K562 (cell line): ENCODE data around the gene TSTD2. TPM values are rescaled to one million over a fixed set of nuclear protein-coding genes. Genes with fewer than 3 reads are reported as not detected.

Experiments used
- CCAR2 ChIP-seq: fragments of 200-400 bp; formaldehyde crosslinking; IDR thresholded peaks from 2 replicates; pipeline ENCODE4 v1.6.1; 2017; ENCODE audit warnings: mild to moderate bottlenecking, low read depth, low read length
- CHD7 ChIP-seq: fragments of 200-600 bp; sonication (generic); IDR thresholded peaks from one replicate; pipeline ENCODE4 v1.6.1; 2012; ENCODE audit warnings: mild to moderate bottlenecking, low read depth, low read length, inconsistent platforms
- DNMT1 ChIP-seq: fragments of 450-650 bp; IDR thresholded peaks from 2 replicates; pipeline ENCODE4 v1.6.1; 2016; ENCODE audit warnings: antibody characterized with exemption, mild to moderate bottlenecking
- EP300 ChIP-seq: IDR thresholded peaks from 2 replicates; pipeline ENCODE4 v1.6.1; 2012; ENCODE audit warnings: low read length, improper control_type of control experiment
- GMEB1 ChIP-seq: fragments of 250-450 bp; sonication (Bioruptor Pico); IDR thresholded peaks from 2 replicates; pipeline ENCODE4 v1.4.0; 2020; ENCODE audit warnings: mild to moderate bottlenecking
- HIVEP1 ChIP-seq: fragments of 250-450 bp; sonication (Bioruptor Pico); IDR thresholded peaks from 2 replicates; pipeline ENCODE4 v1.4.0; 2020; ENCODE audit warnings: mild to moderate bottlenecking
- MTA1 ChIP-seq: fragments of 450-650 bp; IDR thresholded peaks from 2 replicates; pipeline ENCODE4 v1.6.1; 2017; ENCODE audit warnings: borderline replicate concordance
- MXD1 ChIP-seq: fragments of 250-450 bp; sonication (Bioruptor Pico); IDR thresholded peaks from 2 replicates; pipeline ENCODE4 v1.8.0; 2021; ENCODE audit warnings: borderline replicate concordance, mild to moderate bottlenecking, moderate library complexity; ENCODE audit not compliant: poor library complexity, severe bottlenecking
- RBM34 ChIP-seq: fragments of 200-400 bp; formaldehyde crosslinking; IDR thresholded peaks from 2 replicates; pipeline ENCODE4 v1.6.1; 2018; ENCODE audit warnings: low read length, borderline replicate concordance; ENCODE audit not compliant: insufficient read depth
- SNIP1 ChIP-seq: fragments of 450-650 bp; IDR thresholded peaks from 2 replicates; pipeline ENCODE4 v1.7.1; 2017; ENCODE audit warnings: low read depth, mild to moderate bottlenecking
- SUPT5H ChIP-seq: fragments of 450-650 bp; IDR thresholded peaks from 2 replicates; pipeline ENCODE4 v1.6.1; 2016
- ZBTB8A ChIP-seq: fragments of 450-650 bp; IDR thresholded peaks from 2 replicates; pipeline ENCODE4 v1.6.1; 2018; ENCODE audit warnings: mild to moderate bottlenecking, moderate library complexity; ENCODE audit not compliant: partially characterized antibody
- ZFP36 ChIP-seq: fragments of 150-350 bp; IDR thresholded peaks from 2 replicates; pipeline ENCODE4 v1.6.1; 2018; ENCODE audit warnings: low read length, low read depth; ENCODE audit not compliant: partially characterized antibody
- ZNF121 ChIP-seq: sonication (generic); formaldehyde crosslinking; conservative IDR thresholded peaks from 2 replicates; pipeline ENCODE4 v1.8.0; 2022; ENCODE audit warnings: missing genetic modification reagents
- polyA plus RNA-seq, 8 experiments: library from polyadenylated mRNA; depleted of rRNA in 4 of 8; stranded (reverse) in 5 of 8; unstranded in 3 of 8; fragments of >200 nt; fragmentation: Nextera tagmentation in 2 of 8; fragmentation: Illumina TruSeq in 1 of 8; extraction: Ambion mirVana in 2 of 8; extraction: Trizol in 1 of 8; gene quantifications; 2 replicates each; pipeline versions ENCODE4 v1.2.1 to v1.2.3, GENCODE V29; 2011 to 2014; ENCODE audit warnings: inconsistent platforms in 1 of 8, missing spikeins in 1 of 8
- total RNA-seq, 7 experiments: library from RNA; depleted of rRNA in 6 of 7; stranded (reverse); fragments of >200 nt in 6 of 7; fragmentation: Illumina TruSeq in 2 of 7; extraction: Trizol in 2 of 7; gene quantifications; 2 replicates each; pipeline versions ENCODE4 v1.2.1 to v1.2.3, GENCODE V29; 2011 to 2021; ENCODE audit warnings: low replicate concordance in 1 of 7

TSTD2 gene
- total and polyA plus RNA-seq, 9 of the 15 experiments (the other 6 are each of a cell fraction or from before 2014, with no cell fraction given), result 10.1 to 36.7 (median 19.0) TPM

- TF ChIP-seq CHD7 (no peak), GMEB1 (peak; percentile 85), MXD1 (CRISPR knock-in tag) (peak; percentile 47), HIVEP1 (CRISPR knock-in tag) (no peak), RBM34 (0 out of 2 replicates have a peak, but pooled peaks have one; percentile 73), SUPT5H (peak; percentile 80; the same call in 1 of the 2 replicates), SNIP1 (peak; percentile 94), ZBTB8A (no peak), CCAR2 (no peak), MTA1 (no peak), ZFP36 (no peak), EP300 (peak; percentile 24), DNMT1 (no peak), ZNF121 (CRISPR knock-in tag) (peak; percentile 39; the same call in 1 of the 2 replicates)
These were observed at the start of gene TSTD2, which contains the start of gene NCBP1 (continued) for GRCh38 chr9:97632985-97633858.
